ENCODE data around the gene PRKCH.

PRKCH gene

DNA sequence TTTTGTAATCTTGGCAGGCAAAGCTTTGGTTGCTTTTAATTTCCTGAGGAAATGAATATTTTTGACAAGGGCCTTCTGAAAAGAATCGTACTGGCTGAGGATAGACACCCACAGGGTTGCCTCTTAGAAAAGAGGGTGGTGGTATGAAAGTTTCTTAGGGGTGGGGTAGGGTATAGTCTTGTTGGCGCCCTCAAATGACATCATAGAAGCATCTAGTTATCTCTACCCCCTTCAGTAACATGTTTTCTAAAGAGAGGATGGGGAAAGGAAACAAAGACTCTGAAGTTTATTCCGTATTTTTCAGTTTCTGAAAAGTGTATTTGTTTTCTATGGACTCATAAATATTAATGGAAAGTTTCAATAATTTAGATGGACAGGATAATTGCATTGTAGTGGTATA lies 13.7 kb downstream of the PRKCH start:
- no peak overlapping the region for H3K4me3 ChIP-seq (ENCODE audit: low read depth, low read length)
- TF ChIP-seq, protein P1, sequence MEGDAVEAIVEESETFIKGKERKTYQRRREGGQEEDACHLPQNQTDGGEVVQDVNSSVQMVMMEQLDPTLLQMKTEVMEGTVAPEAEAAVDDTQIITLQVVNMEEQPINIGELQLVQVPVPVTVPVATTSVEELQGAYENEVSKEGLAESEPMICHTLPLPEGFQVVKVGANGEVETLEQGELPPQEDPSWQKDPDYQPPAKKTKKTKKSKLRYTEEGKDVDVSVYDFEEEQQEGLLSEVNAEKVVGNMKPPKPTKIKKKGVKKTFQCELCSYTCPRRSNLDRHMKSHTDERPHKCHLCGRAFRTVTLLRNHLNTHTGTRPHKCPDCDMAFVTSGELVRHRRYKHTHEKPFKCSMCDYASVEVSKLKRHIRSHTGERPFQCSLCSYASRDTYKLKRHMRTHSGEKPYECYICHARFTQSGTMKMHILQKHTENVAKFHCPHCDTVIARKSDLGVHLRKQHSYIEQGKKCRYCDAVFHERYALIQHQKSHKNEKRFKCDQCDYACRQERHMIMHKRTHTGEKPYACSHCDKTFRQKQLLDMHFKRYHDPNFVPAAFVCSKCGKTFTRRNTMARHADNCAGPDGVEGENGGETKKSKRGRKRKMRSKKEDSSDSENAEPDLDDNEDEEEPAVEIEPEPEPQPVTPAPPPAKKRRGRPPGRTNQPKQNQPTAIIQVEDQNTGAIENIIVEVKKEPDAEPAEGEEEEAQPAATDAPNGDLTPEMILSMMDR (IDR thresholded peaks at IDR 0.05; ENCODE audit: low read depth, low read length), result no peak

DNA sequence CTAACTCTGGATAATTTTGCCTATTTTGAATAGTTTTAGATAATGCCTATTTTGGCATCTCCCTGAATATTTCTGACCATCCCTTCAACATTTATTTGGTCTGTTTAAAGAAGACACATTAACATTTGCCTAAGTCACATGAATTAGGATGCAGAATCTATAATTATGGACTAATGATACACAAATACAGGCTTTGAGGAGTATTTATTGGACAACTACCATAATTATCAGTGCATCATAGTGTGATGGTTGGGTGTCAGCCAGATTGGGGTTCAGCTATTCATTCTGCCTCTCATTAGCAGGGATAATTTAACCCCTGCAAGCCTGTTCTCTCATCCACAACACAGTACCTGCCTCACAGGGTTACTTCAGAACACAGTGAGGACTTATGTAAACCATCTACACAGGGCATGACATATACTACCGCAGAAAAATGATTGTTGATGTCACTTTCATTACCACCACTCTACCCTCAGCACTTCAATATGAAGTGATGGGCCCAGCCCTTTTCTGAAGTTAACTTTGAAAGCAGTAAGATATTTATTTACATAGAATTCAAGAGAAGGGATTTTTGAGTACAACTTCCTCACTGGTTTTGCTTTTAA lies 14.4 kb downstream of the PRKCH start:
- TF ChIP-seq, protein P1 (IDR thresholded peaks at IDR 0.05; ENCODE audit: low read depth, low read length), result no peak
- no peak overlapping the region for H3K4me3 ChIP-seq (ENCODE audit: low read depth, low read length)

DNA sequence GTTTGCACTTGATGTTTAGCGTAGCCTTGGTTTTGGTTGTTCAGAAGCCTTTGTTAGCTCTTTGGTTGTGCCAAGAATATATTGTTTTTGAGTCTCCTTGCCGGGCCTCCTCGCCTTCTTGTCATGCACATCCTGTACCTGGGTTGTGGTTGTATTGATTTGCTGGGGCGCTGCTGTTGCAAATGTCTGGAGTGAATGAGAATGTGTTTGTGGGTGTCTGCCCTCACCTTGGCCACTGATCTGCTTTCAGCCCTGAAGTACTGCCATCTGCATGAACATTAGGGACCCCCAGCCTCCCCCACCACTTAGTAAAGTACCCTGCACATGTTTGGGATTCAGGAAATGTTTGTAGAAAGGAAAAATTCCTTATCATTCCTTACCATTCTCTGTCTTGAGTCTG lies 16.5 kb downstream of the PRKCH start:
- TF ChIP-seq, protein P1 (IDR thresholded peaks at IDR 0.05; ENCODE audit: low read depth, low read length), result no peak
- no peak overlapping the region for H3K4me3 ChIP-seq (ENCODE audit: low read depth, low read length)

DNA sequence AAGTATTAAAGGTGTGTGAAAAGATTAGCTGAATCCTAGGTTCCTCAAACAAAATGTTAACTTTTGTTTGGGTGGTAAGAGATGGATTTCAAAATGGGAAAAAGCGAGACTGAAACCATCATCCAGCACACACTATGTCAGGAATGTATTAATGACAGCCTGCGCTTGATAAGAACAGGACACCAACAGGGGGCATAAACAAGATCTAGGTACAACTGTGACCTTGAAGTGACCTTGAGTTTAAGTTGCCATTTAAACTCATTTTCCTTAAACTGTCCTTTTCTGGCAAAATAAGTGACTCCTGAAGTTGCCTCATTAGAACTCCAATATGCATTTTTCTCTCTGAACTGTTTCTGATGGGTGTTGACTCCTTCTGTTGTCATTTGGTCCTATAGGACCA lies 17.1 kb downstream of the PRKCH start:
- no peak overlapping the region for H3K4me3 ChIP-seq (ENCODE audit: low read depth, low read length)
- TF ChIP-seq, protein P1 (IDR thresholded peaks at IDR 0.05; ENCODE audit: low read depth, low read length), result no peak

DNA sequence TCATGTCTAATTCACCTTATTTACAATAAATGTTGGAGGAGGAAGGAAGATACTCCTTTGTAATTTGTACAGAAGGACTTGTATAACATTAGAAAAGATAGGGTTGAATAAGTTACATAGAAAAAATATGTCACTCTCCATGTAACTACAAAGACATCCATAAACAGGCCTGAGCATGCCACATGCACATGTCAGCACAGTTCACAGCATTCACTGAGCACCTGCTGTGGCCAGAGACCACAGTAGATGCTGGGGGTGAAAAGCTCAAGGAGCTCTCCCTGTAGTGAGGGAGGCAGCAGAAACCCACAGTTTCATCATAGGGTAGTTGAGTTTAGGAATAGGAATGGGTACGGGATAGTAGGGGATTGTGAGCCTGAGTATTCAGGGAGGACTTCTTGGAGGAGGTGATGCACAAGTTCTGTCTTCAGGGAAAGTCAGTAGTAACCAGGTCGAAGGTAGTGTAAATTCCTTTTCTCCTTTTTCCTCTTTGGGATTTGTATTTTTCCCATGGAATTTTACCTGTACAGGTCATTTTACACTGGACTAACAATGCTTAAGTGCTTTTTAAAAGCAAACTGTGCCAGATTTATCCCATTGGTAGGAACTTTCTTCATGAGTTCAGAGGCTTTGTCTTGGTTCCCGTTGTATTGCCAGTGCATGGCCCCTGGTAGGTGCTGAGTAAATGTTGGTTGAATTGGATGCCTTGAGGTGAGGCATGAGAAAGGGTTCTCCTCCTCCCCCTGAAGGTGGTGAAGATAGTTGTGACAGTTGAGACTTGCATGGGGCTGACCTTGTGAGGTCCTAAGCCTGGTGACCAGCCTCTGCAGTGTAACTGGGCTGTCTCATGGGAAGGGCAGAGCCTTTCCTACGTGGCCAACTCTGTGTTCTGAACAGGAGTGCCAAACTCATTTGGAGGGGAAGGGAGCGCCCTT lies 20.2 kb downstream of the PRKCH start:
- no peak overlapping the region for H3K4me3 ChIP-seq (ENCODE audit: low read depth, low read length)
- TF ChIP-seq, protein P1 (IDR thresholded peaks at IDR 0.05; ENCODE audit: low read depth, low read length), result no peak

DNA sequence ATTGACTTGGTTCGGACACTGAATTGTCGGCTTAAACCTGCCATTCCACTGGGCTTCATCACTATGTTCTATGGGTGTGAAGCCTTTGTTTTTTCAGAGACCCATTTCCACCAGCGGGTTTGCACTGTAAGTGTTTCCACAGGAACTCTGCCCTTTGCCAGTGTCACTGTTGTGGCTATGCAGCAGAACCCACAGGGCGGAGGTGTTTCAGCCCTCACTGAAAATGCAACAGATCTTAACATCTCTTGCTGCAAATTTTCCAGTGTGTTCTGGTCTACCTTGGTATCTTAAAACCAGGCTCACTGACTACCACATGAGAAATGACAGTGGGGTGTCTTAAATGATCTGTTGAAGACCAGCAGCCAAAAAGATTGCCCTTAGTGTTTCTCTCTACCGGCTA lies 21.1 kb downstream of the PRKCH start:
- H3K4me3 ChIP-seq (ENCODE audit: low read depth, low read length), result no peak overlapping the region
- TF ChIP-seq, protein P1 (IDR thresholded peaks at IDR 0.05; ENCODE audit: low read depth, low read length), result no peak

DNA sequence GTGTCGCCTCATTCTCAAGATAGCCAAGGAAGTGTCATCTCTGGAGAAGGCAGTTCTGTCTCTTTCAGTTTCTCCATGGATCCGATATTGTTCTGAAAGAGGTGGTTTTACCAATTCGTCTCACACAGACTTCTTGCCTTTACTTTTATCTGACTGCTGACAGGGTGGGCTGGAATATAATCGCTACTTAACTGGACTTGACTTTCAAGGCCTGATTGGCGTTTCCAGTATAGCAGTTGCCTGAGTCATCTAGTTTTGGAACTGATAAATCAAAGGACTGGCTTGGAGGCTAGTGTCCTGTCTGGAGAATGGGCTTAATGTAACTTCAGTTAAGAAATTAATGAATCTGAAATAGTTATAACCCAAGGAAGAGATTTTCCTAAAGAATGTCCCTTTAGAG lies 21.6 kb downstream of the PRKCH start:
- TF ChIP-seq, protein P1 (IDR thresholded peaks at IDR 0.05; ENCODE audit: low read depth, low read length), result no peak

More for the DNA sequence above, 21.6 kb downstream of the PRKCH start:
- no peak overlapping the region for H3K4me3 ChIP-seq (ENCODE audit: low read depth, low read length)

Data from WI38 (cell line).